A204.1 (cell line): ENCODE measurements around the gene UGGT1.
"Not testable (repeated sequence)": the region's sequence is repeated elsewhere in the genome, so short reads cannot be mapped to it uniquely, and the experiment has no call there.

Experiments
- FAIRE-seq: peaks from 2 replicates; lab custom pipeline; 2012; peaks lifted over from hg19 to GRCh38; lab: Jason Lieb, UNC

UGGT1 gene

DNA sequence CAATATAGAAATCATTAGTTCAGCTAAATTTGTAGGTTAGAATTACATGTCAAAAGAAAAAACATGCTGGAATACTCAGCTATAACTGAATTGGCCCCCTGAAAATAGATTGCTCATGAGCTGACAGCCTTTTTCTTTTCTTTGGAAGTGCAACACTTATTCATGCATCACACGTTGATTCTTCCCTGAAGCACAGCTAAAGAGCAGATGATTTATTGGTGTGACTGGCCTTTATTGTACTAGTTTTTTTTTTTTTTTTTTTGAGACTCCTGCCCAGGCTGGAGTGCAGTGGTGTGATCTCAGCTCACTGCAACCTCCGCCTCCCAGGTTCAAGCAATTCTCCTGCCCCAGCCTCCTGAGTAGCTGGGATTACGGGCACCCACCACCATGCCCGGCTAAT, 83.1 kb downstream of the UGGT1 start:
- FAIRE-seq: not testable (repeated sequence)

DNA sequence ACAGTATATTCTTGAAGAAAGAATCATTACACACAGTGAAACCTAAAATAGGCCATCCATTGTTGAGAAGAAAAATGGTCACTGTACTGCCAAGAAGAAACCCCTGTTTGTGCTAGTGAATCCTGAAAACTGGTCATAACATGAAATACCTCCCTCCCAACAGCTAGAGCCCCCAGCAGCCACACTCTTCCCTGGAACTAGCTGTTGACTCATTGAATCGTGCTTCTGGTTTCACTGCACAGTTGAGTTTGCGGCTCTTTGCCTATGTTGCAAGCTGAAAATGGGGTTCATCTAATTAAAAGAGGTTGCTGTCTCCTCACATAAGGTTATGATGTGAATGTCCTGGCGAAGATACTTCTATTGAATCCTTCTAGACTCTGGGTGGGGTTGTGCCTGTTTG, 86.3 kb downstream of the UGGT1 start:
- FAIRE-seq: no peak

DNA sequence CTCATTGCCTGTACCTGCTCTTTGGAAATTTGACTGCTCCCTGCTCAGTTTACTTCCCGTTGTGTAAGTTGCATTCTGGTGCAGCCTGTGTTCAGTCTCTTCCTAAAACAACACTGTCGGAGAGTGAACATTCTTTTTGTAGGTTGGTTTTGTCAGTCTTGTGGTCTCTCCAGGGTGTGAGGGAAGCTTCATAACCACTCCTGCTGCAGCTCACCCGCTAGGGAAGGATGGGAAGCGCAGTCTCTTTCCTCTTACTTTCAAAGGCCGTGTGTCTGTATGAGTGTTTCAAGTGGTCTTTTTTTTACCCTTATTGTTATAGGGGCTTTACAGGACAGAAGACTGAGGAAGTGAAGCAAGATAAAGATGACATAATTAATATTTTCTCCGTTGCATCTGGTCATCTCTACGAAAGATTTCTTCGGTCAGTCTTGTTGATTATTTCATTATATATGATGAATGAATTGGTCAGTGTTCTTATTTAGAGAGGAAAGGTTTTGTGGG, 87.2 kb downstream of the UGGT1 start:
- no peak for FAIRE-seq

DNA sequence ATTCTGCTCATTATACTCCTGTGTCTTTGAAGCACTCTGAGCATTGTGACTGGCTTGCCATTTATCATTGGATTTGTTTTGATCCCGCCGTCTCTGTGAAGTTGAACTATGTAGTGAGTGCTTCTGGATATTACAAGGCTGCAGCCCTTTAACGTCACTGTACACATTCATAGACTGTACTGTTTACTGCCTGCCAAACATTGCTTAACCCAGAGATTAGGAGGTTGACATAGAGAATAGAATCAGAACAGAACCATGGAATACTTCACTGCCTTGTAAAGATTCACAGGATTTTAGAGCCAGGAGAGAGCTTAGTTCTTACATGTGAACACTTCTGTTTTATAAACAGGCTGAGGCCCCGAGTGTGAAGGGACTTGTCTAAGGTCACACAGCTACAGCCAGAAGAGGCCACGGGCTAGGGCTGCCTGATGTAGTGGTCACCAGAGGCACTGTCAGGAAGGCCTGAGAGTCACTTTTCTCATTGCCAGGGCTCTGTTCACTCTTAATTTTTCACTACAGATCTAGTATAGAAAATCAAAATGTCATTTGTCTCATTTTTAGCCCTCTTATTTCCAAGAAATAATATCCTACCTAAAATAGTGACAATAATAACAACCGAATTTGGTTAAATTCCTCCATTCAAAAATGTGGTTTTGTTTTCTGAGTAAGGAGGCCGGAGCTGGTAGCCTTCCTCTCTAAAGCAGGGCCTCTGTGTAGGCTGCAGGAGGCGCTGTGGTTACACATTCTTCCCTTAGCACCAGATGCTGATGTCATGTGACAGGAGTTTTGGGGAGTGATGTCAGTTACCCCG, 87.9 kb downstream of the UGGT1 start:
- FAIRE-seq: peak; percentile 9

DNA sequence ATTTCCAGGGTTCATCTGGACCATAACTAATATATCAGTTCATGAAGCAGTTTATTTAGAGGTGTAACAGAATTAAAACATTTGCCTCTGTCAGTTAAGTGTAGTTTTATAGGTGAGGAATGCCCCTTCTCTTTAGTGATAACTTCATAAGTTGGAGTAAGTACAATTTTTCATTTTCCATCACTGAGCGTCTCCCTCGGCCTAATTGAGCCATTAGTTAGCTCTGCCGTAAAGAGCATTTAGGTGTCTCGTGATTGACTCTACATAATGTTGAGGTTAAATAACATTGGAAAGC, 88.4 kb downstream of the UGGT1 start:
- no peak for FAIRE-seq

DNA sequence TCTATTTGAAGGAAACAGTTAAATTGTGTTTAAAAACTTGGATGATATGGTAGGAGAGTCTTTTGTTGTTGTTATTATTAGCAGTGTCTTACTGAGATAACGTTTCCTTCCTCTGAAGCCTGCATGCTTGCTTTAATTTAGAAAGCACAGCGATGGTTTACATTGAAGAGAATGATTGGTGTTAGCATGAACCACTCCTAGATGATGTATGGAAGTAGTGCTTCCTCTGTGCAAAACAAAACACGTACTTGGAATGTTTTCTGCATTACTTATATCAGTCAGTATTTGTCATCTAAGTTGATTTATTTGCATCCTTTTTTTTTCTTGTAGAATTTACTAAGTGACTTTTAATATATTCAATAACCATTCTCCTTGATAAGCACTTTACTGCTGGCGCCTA, 89.0 kb downstream of the UGGT1 start:
- FAIRE-seq: no peak

DNA sequence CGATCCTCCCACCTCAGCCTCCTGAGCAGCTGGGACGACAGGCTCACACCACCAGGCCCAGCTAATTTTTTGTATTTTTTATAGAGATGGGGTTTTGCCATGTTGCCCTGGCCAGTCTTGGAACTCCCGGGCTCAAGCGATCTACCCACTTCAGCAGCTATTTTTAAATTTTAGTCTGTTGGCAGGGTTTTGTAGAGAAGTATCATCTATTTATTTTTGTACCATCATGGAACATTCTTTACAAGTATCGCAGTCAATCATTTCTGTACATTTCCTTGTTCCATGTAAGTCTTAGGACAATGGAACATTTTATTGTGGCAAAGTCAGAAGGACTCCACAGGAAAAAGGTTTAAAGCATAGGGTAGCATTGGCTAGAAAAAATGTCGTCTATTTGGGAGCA, 94.6 kb downstream of the UGGT1 start:
- no peak for FAIRE-seq

DNA sequence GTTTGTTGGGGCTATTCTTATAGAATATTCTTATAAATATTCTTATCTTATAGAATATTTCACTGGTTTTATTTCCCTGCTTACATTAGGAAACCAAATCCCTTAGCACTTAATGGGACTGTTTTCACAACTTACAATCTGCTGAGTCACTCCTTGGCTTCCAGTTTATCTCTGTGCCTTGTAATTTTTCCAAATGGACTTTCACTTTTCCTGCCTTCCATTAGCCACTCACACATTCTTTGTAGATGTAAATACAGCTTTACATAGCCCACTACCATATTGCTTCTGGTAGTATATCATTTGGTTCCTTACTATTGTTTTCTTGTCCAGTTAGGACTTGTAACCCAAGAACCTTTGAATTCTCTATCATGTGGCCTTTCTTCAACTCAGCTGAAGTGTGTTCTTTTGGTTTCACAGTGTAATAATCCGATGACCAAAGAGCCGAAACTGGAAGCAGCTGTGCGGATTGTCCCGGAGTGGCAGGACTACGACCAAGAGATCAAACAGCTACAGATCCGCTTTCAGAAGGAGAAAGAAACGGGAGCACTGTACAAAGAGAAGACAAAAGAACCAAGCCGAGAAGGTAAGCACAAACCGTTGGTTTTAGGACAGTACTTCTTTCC, 96.1 kb downstream of the UGGT1 start:
- no peak for FAIRE-seq

DNA sequence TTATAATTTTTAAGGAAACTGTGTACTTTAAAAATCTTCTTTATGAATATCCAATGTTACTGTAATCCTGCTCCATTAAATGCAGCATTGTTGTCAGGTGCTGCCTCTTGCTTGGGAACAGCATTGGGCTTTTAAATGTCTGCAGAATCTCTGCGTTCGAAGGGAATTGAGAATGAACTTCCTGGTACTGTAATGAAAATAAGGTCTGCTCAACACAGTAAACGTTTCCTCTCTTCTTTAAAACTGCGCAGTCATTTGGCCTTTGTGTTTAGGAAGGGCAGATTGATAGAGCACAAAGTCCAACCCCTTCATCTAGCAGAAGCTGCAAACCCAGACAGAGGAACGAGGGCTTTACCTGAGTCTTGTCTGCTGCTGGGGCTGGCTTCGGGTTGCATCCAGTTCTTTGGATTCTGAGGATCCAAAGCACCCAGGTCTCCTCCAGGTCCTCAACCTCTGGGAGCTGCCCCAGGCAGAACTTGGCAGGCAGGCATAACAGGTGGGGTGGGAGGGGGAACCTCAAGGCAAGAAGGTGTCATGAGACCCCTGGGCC, 104.5 kb downstream of the UGGT1 start:
- no peak for FAIRE-seq

DNA sequence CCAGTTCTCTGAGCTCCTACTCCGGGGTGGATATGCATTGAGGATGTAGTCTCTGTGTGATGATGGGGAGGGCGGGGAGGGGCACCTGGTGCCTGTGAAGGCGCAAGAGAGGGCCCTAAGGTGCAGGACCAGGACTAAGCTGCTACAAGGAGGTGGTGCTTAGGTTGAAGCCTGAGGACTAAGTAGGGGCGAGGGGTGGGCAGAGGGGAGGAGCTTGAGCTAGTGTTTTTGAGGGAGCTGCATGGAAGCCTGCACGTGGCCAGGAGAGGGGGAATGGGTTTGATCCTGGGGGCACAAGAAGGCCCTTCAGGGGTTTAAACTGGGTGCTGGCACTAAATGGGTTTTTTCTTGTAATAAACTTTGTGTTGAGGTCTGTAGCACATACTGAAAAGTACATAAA, 105.0 kb downstream of the UGGT1 start:
- no peak for FAIRE-seq

DNA sequence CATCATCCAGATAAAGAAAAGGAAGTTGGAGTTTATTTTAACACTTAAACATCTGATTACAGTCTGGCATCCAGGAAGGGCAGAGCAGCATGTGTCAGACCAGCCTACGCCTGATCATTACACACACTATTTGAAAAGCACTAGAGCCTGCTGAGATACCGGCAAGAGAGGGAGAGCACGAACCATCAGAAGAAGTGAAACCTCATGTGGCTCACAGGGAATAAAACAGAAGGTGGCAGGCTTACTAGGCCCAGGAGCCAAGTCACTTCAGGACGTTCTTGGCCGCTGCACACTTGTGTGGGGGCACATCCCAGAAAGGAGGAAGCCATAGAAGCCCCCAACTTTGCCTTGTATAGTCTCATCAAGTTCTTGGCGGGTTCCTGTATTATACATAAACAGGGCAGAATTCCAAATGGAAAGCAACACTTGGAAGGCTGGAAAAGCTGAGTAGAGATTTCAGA, 105.5 kb downstream of the UGGT1 start:
- no peak for FAIRE-seq

DNA sequence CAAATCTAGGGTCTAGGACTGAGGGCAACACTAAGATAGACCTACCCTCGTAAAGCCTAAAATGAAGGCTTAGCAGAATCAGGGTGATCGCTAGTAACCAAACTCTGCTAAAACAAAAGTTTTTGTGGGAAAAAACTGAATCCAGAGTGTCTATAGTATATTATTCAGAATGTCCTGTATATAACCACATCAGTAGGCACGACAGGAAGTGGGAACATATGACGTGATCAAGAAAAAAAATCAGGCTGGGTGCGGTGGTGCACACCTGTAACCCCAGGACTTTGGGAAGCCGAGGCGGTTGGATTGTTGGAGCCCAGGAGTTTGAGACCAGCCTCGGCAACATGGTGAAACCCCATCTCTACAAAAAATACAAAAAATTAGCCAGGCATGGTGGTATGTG, 106.1 kb downstream of the UGGT1 start:
- FAIRE-seq: no peak

DNA sequence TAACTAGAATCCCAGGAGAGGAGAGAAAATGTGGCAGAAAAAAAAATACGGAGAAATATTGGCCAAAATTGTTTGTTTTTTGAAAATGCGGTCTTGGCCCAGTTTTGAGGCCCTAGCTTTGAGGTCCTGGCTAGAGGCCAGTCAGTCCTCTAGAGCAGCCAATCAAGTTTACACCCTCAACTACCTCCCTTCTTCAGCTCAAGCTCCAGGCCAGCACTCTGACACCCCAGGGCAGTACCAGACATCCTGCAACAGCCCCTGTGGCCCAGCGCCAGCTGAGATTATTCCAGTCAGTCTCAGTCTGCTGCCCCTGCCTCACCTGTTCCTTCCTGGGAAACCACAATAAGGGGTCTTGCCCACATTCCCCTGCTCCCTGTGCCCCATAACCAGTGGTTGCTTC, 107.7 kb downstream of the UGGT1 start:
- no peak for FAIRE-seq

DNA sequence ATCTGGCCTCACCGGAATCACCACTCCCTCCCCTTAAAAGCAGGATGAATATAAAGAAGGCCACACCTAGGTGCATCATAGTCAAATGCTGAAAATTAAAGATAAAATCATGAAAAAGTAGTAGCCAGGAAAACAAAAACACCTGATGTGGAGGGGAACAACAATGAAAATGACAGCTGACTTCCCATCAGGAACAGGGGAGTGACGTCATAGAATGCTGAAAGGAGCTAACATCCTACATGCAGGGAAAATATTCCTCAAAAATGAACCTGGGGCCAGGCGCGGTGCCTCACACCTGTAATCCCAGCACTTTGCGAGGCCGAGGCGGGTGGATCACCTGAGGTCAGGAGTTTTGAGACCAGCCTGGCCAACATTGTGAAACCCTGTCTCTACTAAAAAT, 108.1 kb downstream of the UGGT1 start:
- FAIRE-seq: no peak

DNA sequence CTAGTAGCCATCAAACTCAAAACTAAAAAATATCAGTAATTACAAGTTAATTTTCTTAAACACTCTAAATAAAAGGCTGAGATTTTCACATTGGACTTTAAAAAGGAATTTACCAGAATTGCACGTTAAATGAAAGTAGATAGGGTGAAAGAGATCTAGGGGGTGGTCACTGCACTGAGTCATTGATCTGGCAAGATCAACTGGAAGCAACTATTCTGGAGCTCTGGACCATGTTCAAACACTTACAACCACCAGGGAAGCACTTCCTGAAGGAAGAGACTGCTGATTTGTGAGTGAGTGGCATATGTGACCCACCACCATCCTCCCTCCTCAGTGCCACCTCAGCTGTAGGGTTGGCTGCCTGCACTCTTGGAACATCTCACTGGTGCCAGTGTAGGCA, 111.8 kb downstream of the UGGT1 start:
- FAIRE-seq: no peak

DNA sequence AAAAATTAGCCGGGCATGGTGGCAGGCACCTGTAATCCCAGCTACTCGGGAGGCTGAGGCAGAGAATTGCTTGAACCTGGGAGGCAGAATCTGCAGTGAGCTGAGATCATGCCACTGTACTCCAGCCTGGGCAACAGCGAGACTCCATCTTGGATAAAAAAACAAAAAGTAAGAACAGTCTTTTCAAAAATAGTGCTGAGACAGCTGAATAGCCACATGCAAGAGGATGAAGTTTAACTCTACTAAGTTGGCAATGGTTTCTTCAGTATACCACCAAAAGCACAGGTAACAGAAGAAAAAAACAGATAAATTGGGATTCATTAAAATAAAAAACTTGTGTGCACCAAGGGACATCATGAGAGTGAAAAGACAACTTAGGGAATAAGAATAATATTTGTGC, 115.2 kb downstream of the UGGT1 start:
- no peak for FAIRE-seq

DNA sequence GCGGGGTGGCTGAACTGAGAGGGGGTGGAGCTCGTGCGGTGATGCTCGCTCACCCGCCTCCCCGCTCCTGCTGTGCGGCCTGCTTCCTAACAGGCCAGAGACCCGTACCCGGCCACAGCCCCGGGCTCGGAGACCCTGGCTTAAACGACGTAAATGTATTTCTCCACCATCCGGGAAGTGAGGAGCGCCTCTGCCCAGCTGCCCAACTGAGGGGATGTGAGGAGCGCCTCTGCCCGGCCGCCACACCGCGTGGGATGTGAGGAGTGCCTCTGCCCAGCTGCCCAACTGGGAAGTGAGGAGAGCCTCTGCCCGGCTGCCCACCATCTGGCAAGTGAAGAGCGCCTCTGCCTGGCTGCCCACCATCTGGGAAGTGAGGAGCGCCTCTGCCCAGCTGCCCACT, 117.0 kb downstream of the UGGT1 start:
- FAIRE-seq: no peak

DNA sequence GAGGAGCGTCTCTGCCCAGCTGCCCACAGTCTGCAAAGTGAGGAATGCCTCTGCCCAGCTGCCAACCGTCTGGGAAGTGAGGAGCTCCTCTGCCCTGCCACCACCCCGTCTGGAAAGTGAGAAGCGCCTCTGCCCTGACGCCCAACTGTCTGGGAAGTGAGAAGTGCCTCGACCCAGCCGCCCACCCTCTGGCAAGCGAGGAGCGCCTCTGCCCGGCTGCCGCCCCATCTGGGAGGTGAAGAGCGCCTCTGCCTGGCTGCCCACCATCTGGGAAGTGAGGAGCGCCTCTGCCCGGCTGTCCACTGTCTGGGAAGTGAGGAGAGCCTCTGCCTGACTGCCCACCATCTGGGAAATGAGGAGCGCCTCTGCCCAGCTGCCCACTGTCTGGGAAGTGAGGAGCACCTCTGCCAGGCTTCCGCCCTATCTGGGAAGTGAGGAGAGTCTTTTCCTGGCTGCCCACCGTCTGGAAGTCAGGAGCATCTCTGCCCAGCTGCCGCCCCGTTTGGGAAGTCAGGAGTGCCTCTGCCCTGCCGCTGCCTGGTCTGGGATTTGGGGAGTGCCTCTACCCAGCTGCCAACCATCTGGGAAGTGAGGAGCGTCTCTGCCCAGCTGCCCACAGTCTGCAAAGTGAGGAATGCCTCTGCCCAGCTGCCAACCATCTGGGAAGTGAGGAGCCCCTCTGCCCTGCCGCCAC, 117.8 kb downstream of the UGGT1 start:
- not testable (repeated sequence) for FAIRE-seq

DNA sequence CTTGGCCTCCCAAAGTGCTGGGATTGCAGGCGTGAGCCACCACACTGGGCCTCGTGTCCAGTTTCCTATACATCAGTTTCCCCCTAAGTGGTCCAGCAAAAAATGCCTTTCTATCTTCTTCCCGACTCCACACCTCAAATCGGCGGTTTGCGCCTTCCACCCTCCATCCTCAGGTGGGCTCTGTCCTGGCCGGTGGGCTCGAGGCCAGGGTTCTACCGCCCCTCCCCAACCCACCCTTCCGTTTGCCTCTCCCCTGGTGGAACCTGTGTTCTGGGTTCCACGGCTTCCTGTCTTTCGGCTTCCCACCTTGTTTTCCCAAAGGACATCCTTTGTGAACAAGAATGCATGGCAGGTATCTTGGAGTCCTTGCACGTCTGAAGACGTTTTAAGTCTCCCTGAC, 123.3 kb downstream of the UGGT1 start:
- no peak for FAIRE-seq

DNA sequence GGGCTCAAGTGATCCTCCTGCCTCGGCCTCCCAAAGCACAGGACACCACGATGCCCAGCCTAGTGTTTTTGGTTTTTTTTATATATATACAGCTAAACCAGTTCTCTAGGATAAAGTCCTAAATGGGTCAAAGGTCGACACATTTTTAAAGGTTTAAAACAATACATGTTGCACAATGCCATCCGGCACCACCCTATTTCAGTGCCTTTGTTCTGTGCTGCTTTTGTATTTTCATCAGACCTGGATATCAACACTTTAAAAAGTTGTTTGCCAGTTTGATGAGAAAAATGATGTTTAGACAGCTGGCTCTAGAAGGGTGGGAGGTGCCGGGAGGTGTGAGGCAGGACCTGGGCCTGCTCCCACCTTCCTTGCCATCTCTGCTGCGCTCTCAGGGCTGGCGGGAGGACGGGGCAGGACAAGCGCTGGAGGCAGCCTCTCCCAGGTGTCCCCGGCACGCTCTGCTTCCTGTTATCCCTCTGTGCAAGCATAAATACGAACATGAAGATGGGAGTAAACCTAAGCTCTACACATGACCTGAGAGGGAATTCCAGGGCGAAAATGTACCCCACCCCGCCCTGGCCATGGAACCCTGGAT, 124.0 kb downstream of the UGGT1 start:
- no peak for FAIRE-seq

DNA sequence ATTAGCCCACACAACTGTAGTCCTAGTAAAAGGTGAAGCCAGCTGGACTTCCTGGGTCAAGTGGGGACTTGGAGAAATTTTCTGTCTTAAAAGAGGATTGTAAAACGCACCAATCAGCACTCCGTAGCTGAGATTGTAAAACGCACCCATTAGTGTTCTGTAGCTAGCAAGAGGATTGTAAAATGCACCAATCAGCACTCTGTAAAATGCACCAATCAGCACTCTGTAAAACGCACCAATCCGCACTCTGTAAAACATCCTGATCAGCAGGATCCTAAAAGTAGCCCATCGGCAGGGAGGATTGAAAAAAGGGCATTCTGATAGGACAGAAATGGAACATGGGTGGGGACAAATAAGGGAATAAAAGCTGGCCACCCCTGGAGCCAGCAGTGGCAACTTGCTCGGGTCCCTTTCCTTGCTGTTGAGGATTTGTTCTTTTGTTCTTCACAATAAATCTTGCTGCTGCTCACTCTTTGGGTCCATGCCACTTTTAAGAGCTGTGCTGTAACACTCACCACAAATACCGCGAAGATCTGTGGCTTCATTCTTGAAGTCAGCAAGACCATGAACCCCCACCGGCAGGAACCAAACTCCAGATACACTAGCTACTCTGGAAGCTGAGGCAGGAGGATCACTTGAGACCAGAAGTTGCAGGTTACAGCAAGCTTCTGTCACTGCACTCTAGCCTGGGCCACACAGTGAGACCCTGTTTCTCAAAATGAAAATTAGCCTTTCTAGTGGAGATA, 125.1 kb downstream of the UGGT1 start:
- no peak for FAIRE-seq

DNA sequence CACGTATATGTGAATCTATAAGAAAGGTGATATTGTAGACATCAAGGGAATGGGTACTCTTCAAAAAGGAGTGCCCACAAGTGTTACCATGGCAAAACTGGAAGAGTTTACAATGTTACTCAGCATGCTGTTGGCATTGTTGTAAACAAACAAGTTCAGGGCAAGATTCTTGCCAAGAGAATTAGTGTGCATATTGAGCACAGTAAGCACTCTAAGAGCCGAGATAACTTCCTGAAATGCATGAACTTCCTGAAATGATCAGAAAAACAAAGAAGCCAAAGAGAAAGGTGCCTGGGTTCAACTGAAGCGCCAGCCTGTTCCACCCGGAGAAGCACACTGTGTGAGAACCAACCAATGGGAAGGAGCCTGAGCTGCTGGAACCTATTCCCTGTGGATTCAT, 126.7 kb downstream of the UGGT1 start:
- FAIRE-seq: no peak
